Measurements from ENCODE around the gene GRIN1. TPM values are rescaled to one million over a fixed set of nuclear protein-coding genes. Genes with fewer than 3 reads are reported as not detected.
"Not testable (repeated sequence)": the region's sequence is repeated elsewhere in the genome, so short reads cannot be mapped to it uniquely, and the experiment has no call there.

Gene GRIN1
- total RNA-seq, 1 experiment from 2014 or later, result not detected

- H3K36me3 ChIP-seq (ENCODE audit: insufficient read depth, low read length), result no peaks in the 10 kb centered on the region
- peaks cover 25% of the 10 kb centered on the region for H3K4me1 ChIP-seq (ENCODE audit: low read length)
- DNase-seq, result peak; percentile 39
- peak overlapping the region; percentile 68 for H3K4me2 ChIP-seq (ENCODE audit: low read depth, low read length, poor library complexity, severe bottlenecking)
- H3K9me2 ChIP-seq (replicated peaks; ENCODE audit: insufficient read depth, low read length), result no peaks in the 10 kb centered on the region
- H3K4me3 ChIP-seq (ENCODE audit: low read length), result peak overlapping the region; percentile 79
- H3K27me3 ChIP-seq (ENCODE audit: low read length), result no peaks in the 10 kb centered on the region
- peak overlapping the region; percentile 81; the same call in 1 of the 2 replicates for H2AFZ ChIP-seq (ENCODE audit: low read length)
- peaks cover 38% of the 10 kb centered on the region for H3K79me2 ChIP-seq (ENCODE audit: low read length)
- peak overlapping the region; percentile 97 for H3K9ac ChIP-seq (ENCODE audit: low read length)
- H3K9me3 ChIP-seq (ENCODE audit: low read length), result no peaks in the 10 kb centered on the region
- H4K20me1 ChIP-seq (ENCODE audit: insufficient read depth, low read depth, low read length), result no peaks in the 10 kb centered on the region
- peak overlapping the region; percentile 88; the same call in 1 of the 2 replicates for H3K27ac ChIP-seq (ENCODE audit: low read length)
Measured at GRCh38 chr9:137130176-137130755, 8.7 kb upstream of the GRIN1 start.

DNA sequence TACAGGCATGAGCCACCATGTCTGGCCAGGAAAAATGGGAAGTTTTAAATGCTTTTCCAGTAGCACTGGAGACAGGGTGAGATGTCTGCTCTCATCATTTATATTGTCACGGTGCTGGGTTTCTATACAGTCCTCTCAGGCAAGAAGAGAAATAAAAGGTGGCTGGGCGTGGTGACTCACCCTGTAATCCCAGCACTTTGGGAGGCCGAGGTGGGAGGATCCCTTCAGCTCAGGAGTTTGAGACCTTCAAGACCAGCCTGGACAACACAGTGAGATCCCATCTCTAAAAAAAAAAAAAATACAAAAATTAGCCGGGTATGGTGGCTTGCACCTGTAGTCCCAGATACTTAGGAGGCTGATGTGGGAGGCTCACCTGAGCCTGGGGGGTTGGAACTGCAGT lies 4.8 kb upstream of the GRIN1 start:
- no peaks in the 10 kb centered on the region for H3K27me3 ChIP-seq (ENCODE audit: low read length)
- no peak overlapping the region for H3K4me3 ChIP-seq (ENCODE audit: low read length)
- DNase-seq, result no peak
- H3K79me2 ChIP-seq (ENCODE audit: low read length), result peaks cover 6% of the 10 kb centered on the region
- H4K20me1 ChIP-seq (ENCODE audit: insufficient read depth, low read depth, low read length), result no peaks in the 10 kb centered on the region
- H3K4me2 ChIP-seq (ENCODE audit: low read depth, low read length, poor library complexity, severe bottlenecking), result no peak overlapping the region
- H2AFZ ChIP-seq (ENCODE audit: low read length), result no peak overlapping the region
- H3K9me2 ChIP-seq (replicated peaks; ENCODE audit: insufficient read depth, low read length), result no peaks in the 10 kb centered on the region
- H3K4me1 ChIP-seq (ENCODE audit: low read length), result peaks cover 13% of the 10 kb centered on the region
- H3K9me3 ChIP-seq (ENCODE audit: low read length), result no peaks in the 10 kb centered on the region
- H3K9ac ChIP-seq (ENCODE audit: low read length), result no peak overlapping the region
- no peaks in the 10 kb centered on the region for H3K36me3 ChIP-seq (ENCODE audit: insufficient read depth, low read length)
- H3K27ac ChIP-seq (ENCODE audit: low read length), result no peak overlapping the region

DNA sequence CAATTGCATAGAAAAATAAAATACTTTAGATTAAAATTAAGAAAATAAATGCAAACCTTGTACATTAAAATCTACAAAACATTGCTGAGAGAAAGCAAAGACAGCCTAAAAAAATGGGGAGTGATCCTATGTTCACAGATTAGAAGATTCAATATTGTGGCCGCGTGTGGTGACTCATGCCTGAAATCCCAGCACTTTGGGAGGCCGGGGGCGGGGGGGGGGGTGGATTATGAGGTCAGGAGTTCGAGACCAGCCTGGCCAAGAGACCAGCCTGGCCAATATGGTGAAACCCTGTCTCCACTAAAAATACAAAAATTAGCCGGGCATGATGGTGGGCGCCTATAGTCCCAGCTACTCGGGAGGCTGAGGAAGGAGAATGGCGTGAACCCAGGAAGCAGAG lies 3.8 kb upstream of the GRIN1 start:
- not testable (repeated sequence) for H3K79me2 ChIP-seq (ENCODE audit: low read length); H3K9ac ChIP-seq (ENCODE audit: low read length); DNase-seq; H2AFZ ChIP-seq (ENCODE audit: low read length); H3K36me3 ChIP-seq (ENCODE audit: insufficient read depth, low read length); H3K27ac ChIP-seq (ENCODE audit: low read length); H3K4me3 ChIP-seq (ENCODE audit: low read length); H4K20me1 ChIP-seq (ENCODE audit: insufficient read depth, low read depth, low read length); H3K9me2 ChIP-seq (replicated peaks; ENCODE audit: insufficient read depth, low read length); H3K27me3 ChIP-seq (ENCODE audit: low read length); H3K4me2 ChIP-seq (ENCODE audit: low read depth, low read length, poor library complexity, severe bottlenecking); H3K9me3 ChIP-seq (ENCODE audit: low read length)
- peaks cover 11% of the 10 kb centered on the region for H3K4me1 ChIP-seq (ENCODE audit: low read length)

DNA sequence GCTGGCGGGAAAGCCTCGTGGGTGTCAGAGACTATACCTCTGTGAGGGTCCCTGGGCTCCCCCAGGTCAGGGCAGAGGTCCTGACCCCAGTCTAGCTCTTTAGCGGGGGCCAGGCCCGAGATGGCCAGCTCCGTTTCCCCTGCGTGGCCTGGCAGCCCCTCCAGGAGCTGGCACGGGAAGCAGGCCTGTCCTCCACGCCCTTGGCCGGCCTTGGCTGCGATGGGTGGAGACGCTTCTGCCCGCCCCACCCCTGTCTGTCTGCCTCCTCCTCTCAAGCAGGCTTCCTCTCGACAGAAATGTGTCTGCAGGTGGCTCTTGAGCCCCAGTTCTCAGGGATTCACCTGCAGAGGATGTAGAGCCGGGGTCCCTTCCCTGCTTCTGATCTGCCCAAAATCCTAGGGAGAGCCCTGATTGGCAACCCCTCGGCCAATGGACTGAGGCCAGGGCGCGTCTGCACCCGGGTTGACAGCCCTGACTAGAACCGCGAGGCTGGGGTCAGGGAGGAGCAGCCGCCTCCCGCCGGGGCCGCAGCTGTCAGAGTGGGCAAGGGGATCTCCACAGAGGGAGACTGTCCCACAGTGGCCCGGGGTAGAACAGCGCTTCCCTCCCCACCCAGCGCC lies 2.6 kb upstream of the GRIN1 start:
- H3K79me2 ChIP-seq (ENCODE audit: low read length), result no peaks in the 10 kb centered on the region
- no peak overlapping the region for H3K9ac ChIP-seq (ENCODE audit: low read length)
- no peak overlapping the region for H3K27ac ChIP-seq (ENCODE audit: low read length)
- H3K4me2 ChIP-seq (ENCODE audit: low read depth, low read length, poor library complexity, severe bottlenecking), result no peak overlapping the region
- no peaks in the 10 kb centered on the region for H3K9me2 ChIP-seq (replicated peaks; ENCODE audit: insufficient read depth, low read length)
- no peaks in the 10 kb centered on the region for H3K36me3 ChIP-seq (ENCODE audit: insufficient read depth, low read length)
- no peaks in the 10 kb centered on the region for H3K9me3 ChIP-seq (ENCODE audit: low read length)
- no peak overlapping the region for H2AFZ ChIP-seq (ENCODE audit: low read length)
- H3K27me3 ChIP-seq (ENCODE audit: low read length), result no peaks in the 10 kb centered on the region
- no peaks in the 10 kb centered on the region for H4K20me1 ChIP-seq (ENCODE audit: insufficient read depth, low read depth, low read length)
- DNase-seq, result no peak
- H3K4me3 ChIP-seq (ENCODE audit: low read length), result no peak overlapping the region
- peaks cover 6% of the 10 kb centered on the region; the same call in 1 of the 2 replicates for H3K4me1 ChIP-seq (ENCODE audit: low read length)

GRCh38 chr9:137136881-137137607 lies 1.9 kb upstream of the GRIN1 start:
- Histone ChIP-seq H3K4me3 (ENCODE audit: low read length) (no peak overlapping the region), H3K79me2 (ENCODE audit: low read length) (no peaks in the 10 kb centered on the region), H3K9me2 (replicated peaks; ENCODE audit: insufficient read depth, low read length) (no peaks in the 10 kb centered on the region), H3K27me3 (ENCODE audit: low read length) (no peaks in the 10 kb centered on the region), H4K20me1 (ENCODE audit: insufficient read depth, low read depth, low read length) (no peaks in the 10 kb centered on the region), H3K4me1 (ENCODE audit: low read length) (peaks cover 6% of the 10 kb centered on the region; the same call in 1 of the 2 replicates), H3K9me3 (ENCODE audit: low read length) (no peaks in the 10 kb centered on the region), H3K27ac (ENCODE audit: low read length) (no peak overlapping the region), H3K36me3 (ENCODE audit: insufficient read depth, low read length) (no peaks in the 10 kb centered on the region), H3K9ac (ENCODE audit: low read length) (no peak overlapping the region), H2AFZ (ENCODE audit: low read length) (no peak overlapping the region), H3K4me2 (ENCODE audit: low read depth, low read length, poor library complexity, severe bottlenecking) (no peak overlapping the region)
- DNase-seq, result no peak

GRCh38 chr9:137138058-137138721 lies 764 bp upstream of the GRIN1 start:
- Histone ChIP-seq H3K4me1 (ENCODE audit: low read length) (peaks cover 6% of the 10 kb centered on the region; the same call in 1 of the 2 replicates), H3K9me2 (replicated peaks; ENCODE audit: insufficient read depth, low read length) (no peaks in the 10 kb centered on the region), H3K79me2 (ENCODE audit: low read length) (no peaks in the 10 kb centered on the region), H3K27ac (ENCODE audit: low read length) (no peak overlapping the region), H2AFZ (ENCODE audit: low read length) (no peak overlapping the region), H3K4me2 (ENCODE audit: low read depth, low read length, poor library complexity, severe bottlenecking) (no peak overlapping the region), H4K20me1 (ENCODE audit: insufficient read depth, low read depth, low read length) (no peaks in the 10 kb centered on the region), H3K9me3 (ENCODE audit: low read length) (no peaks in the 10 kb centered on the region), H3K36me3 (ENCODE audit: insufficient read depth, low read length) (no peaks in the 10 kb centered on the region), H3K4me3 (ENCODE audit: low read length) (no peak overlapping the region), H3K9ac (ENCODE audit: low read length) (no peak overlapping the region), H3K27me3 (ENCODE audit: low read length) (no peaks in the 10 kb centered on the region)
- DNase-seq, result peak; percentile 82

GRCh38 chr9:137139468-137140150 lies 655 bp downstream of the GRIN1 start:
- peaks cover 6% of the 10 kb centered on the region; the same call in 1 of the 2 replicates for H3K4me1 ChIP-seq (ENCODE audit: low read length)
- H3K27ac ChIP-seq (ENCODE audit: low read length), result no peak overlapping the region
- no peak overlapping the region for H3K4me2 ChIP-seq (ENCODE audit: low read depth, low read length, poor library complexity, severe bottlenecking)
- no peaks in the 10 kb centered on the region for H3K27me3 ChIP-seq (ENCODE audit: low read length)
- no peaks in the 10 kb centered on the region for H3K36me3 ChIP-seq (ENCODE audit: insufficient read depth, low read length)
- H2AFZ ChIP-seq (ENCODE audit: low read length), result no peak overlapping the region
- no peaks in the 10 kb centered on the region for H3K9me3 ChIP-seq (ENCODE audit: low read length)
- no peaks in the 10 kb centered on the region for H4K20me1 ChIP-seq (ENCODE audit: insufficient read depth, low read depth, low read length)
- H3K4me3 ChIP-seq (ENCODE audit: low read length), result no peak overlapping the region
- H3K9me2 ChIP-seq (replicated peaks; ENCODE audit: insufficient read depth, low read length), result no peaks in the 10 kb centered on the region
- H3K9ac ChIP-seq (ENCODE audit: low read length), result no peak overlapping the region
- no peaks in the 10 kb centered on the region for H3K79me2 ChIP-seq (ENCODE audit: low read length)
- DNase-seq, result no peak

Data from Karpas-422 (cell line).